T-helper 1 cell treated with Interleukin-12 subunit alpha and Interleukin-12 subunit beta and Interleukin-4 antibody, amounts not matched to agents 30 ng/mL and 1 ng/mL, for 36 hours (primary cell): ENCODE measurements around the gene JAML. TPM values are rescaled to one million over a fixed set of nuclear protein-coding genes. Genes with fewer than 3 reads are reported as not detected.

Experiments used
- intact Hi-C: fragments of 100-400 bp; cut with micrococcal nuclease; formaldehyde crosslinking; loops from one replicate; pipeline ENCODE4 v1.15.1; 2024
- total RNA-seq: library from RNA; stranded (reverse); gene quantifications from 2 replicates; pipeline ENCODE4 v1.2.3, GENCODE V29; 2022

Gene JAML
- total RNA-seq, 1 donor from 2014 or later: 55.6 TPM

DNA sequence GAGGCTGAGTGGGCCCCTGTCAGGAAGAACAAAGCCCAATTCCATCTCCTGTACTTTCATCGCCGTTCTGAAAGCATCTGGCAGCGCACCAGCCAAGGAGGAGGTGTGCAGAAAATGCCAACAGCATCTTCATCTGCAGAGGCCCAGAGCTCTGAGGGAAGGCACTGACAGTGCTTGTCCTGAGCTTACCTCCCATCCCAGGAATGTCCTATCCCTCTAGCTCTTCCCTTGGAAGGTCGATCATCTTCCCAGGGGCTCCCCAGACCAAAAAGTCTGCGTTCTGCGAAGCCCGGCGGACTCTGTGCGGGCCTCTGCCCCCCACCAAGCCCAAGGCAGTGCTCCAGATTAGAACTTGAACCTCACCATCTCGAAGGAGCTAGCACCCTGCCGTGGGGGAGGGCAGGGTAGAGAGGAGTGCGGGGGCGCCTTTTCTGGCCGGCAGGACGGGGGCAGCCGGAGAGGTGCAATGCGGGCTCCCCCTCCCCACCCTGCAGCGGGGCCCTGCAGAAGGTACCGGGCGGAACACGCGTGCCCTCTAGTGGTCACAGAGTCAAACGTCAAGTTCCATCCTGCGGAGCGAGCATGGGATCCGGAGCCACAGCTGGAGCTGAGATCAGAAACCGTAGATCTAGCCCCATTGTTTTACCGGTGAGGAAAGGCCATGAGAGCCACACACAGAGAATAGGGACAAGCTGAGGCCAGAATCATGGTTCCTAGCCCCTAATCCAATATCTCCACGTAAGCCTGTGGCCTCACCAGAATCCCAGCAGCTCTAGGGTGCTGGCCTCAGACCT, 53.3 kb downstream of the JAML start:
- intact Hi-C loops: loop anchor here (1.0 kb wide), 3 partner anchors 26 to 364 kb away; no protein-coding TSS in a partner anchor

- intact Hi-C loops: loop anchor here (1.0 kb wide), 3 partner anchors 26 to 364 kb away; no protein-coding TSS in a partner anchor
These were observed 53.9 kb downstream of the JAML start for GRCh38 chr11:118170882-118171268.

- intact Hi-C loops: no loop called here
These were observed 54.6 kb downstream of the JAML start for GRCh38 chr11:118170231-118170630.

- intact Hi-C loops: no loop called here
These were observed 55.3 kb downstream of the JAML start for GRCh38 chr11:118169300-118170140.

DNA sequence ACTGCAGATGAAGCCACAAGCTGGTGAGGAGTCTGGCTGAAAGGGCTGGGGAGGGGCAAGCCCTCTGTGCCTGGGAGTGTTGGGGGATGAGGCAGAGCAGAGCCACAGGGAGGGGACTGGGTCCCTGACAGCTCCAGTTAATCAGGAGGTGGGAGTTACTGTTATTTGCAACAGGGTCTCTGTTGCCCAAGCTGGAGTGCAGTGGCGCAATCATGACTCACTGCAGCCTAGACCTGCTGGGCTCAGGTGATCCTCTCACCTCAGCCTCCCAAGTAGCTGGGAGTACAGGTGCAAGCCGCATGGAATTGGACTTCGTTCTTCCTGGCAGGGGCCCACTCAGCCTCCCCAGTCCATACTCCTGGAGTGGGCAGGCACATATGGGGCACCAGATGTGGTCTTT, 56.1 kb downstream of the JAML start:
- intact Hi-C loops: no loop called here

DNA sequence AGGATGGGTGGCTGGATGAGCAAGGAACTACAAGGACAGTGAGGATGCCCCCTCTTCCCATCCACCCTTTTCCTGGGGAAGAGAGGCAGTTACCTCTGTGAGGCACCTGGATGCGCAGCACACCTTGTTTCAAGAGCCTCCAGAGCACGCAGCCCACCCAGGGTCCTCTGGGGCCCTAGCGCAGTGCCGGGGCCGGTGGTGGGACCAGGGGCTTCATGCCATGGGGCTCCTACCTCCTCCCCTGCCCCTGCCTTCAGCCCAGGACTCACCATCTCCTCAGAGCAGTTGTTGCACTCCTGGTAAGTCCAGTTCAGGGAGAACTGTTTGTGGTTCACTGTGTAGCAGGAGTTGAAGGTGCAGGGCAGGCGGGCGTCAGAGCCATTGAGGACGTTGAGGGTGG, 56.5 kb downstream of the JAML start:
- intact Hi-C loops: no loop called here

DNA sequence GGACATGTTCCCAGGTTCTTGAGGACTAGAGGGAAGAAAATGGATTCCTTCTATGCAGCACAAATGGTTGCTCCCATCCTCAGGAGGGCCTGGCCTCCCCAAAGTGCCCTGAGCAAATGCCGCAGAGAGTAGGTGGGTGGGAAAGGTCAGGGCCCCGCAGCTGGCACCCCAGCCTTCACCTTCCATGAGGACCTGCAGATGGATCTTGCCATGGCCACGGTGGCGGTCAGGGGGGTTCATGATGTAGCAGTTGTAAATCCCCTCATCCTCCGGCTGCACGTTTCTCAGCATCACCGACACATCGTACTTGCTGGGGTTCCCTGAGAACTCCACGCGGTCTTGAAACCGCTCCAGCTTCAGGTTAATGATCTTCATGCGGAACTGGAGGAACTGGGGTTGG, 56.9 kb downstream of the JAML start:
- intact Hi-C loops: no loop called here

- intact Hi-C loops: no loop called here
These were observed 57.6 kb downstream of the JAML start for GRCh38 chr11:118167253-118167652.

- intact Hi-C loops: no loop called here
These were observed 58.2 kb downstream of the JAML start for GRCh38 chr11:118166641-118167040.

DNA sequence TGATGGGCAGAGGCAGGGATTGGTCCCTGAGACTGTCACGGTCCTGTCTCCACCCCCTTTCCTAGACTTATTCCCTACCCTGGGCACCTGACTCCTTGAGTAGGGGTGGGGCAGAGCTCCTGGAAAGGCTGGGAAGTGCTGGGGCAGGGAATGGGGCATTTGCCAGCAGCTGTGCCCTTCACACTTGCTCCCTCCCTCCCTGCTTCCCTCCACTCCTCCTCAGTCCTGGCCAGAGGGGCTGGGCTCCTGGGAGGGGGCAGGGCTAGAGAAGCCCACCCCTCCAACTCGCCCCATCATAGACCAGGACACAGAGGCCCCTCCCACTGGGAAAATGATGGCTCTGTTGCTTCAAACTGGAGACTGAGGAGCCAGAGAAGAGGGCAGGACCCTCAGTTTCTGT, 59.9 kb downstream of the JAML start:
- intact Hi-C loops: no loop called here

- intact Hi-C loops: no loop called here
These were observed 61.3 kb downstream of the JAML start for GRCh38 chr11:118163494-118163893.

DNA sequence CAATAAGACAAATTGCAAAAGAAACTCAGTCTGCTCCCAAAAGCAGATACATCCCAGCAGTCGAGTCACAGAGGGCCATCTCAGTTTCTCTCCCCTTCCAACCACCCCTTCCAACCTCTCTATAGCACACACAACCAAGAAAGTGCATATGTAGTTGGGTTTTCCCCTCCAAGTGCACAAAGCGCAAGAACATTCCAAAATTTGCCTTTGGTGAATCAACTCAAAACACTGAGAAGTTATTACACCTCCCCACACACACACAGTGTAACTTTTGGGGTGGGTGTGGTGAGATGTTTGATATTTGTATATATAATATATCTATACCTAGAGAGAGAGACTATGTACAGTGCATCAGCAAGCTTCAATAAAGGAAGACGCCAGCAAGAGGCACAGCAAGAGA, 62.0 kb downstream of the JAML start:
- intact Hi-C loops: no loop called here

DNA sequence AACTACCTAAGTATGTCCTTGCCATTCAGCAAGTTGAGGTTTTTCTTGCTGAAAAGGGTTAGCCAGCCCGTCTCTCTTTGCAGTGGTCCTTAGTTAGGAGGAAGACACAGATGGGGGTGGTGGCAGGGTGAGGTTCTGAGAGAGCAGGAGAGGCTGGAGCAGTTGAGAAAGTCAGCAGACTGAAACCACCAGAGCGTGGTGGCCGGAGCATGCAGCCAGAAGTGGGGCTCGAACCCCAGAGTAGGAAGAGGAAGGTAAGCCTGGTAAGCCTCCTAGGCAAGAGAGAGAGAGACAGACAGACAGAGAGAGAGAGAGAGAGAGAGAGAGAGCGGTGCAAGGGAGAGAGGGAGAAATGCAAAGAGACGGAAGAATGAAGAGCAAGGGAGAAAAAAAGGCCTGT, 63.0 kb downstream of the JAML start:
- intact Hi-C loops: no loop called here

DNA sequence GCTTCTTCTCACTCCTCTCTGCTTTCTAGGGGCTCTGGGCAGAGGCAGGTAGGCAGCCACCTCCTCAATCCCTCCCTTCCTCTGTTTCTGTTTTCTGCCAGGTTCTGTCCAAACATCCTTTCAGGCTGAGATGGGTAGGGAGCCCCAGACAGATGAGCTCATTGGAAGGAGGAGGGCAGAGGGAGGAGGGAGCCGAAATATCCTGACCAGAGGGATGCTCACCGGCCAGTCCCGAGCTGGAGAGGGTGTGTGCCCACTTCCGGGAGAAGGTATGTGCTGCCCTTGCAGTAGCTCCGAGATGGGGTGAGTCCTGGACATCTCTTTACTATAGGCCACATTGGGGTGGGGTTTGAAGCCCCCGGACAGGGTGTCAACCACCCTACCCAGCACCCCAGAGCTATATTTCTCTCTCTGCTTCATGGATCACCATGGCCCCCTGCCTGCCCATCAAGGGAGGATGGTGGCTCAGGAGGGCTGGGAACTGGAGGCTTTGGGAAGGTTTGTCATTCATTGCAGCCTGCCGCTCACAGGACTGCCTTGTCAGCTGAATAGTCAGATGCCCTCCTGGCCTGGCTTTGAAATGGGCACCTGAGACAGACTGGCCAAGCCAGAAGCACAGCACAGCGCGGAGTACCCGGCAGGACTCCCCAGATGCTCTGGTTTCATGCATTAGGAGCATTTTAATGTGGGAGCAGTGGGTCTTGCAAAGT, 67.5 kb downstream of the JAML start:
- intact Hi-C loops: no loop called here

DNA sequence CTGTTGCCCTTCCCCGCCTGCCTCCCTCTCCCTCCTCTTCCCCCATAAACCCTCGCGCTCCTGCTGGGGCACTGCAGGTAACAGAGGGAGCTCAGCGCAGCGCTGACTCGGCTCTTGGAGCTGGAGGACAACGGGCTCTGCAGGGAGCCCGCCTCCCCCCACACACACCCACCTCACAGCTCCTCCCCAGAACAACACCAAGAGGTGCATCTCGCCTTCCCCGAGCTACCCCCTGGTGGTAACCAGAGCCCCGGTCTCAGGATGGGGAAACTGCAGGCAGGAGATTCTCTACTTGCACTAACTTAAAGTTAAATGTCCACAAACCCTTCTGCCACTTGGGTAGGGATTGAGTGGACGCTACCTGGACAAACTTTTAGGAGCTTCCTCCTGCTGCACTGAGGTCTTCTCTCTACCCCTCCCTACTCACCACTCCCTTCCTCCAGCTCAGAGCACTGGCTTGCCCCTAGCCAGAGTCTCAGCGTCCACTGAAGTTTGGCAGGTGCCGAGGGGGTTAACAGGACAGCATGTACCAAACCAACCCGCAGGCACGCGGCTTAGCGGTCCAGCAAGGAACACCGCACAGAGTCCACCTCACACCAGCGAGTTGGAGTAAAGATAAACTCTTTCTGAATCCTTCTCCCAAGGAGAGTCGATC, 68.2 kb downstream of the JAML start:
- intact Hi-C loops: no loop called here

GRCh38 chr11:118155776-118156530, 68.9 kb downstream of the JAML start:
- intact Hi-C loops: no loop called here

- intact Hi-C loops: no loop called here
These were observed 70.2 kb downstream of the JAML start for GRCh38 chr11:118154641-118155040.

DNA sequence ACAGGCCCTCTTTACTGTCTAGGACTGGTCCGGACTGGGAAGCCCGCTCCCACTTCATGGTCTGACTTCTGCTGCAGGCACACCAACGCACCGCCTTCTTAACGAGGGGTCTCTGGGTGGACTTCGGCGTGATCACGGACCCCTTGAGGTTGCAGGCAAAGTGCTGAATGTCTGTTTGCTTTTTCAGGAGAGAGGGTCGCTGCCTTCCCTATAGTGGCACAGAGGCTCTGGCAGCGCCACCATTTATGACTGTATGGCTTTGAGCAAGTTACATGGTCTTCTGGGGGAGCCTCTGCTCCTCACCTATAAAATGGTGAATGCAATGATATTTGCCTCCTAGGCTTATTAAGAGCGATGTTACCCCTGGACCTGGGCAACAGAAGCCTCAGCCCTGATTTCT, 70.8 kb downstream of the JAML start:
- intact Hi-C loops: no loop called here

DNA sequence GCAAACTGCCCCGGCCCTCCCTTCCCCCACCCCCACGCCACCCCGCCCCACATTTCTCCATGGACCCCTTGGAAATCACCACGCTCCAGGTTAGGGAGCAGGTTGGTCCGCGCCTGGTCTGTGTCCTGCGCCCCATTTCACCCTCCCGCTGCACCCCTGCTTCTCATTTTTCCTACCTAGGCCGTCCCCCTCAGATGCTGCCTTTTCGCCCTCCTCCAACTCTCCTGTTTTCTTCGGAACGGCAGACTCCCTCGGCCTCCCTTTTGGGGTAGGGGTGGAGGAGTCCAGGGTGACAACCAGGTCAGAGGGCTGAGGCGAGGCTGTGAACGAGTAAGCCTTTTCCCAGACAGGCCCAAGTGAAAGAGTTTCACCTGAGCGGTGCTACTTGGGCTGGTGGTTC, 71.3 kb downstream of the JAML start:
- intact Hi-C loops: no loop called here
